GM06990 (cell line): ENCODE measurements around the gene FOXA2.
"Not testable (repeated sequence)": the region's sequence is repeated elsewhere in the genome, so short reads cannot be mapped to it uniquely, and the experiment has no call there.

Source experiments
- DNase-seq: peaks from one replicate; pipeline ENCODE4 v3.0.0-alpha.2; 2011; ENCODE audit not compliant: insufficient read length; ENCODE audit errors: extremely low read depth
- H3K27me3 ChIP-seq: replicated peaks from 2 replicates; pipeline ENCODE4 v1.6.0; 2011; ENCODE audit warnings: low read length; ENCODE audit not compliant: control insufficient read depth, insufficient read depth
- H3K36me3 ChIP-seq: 2 replicates; pipeline ENCODE4 v1.5.1; 2011; ENCODE audit warnings: low read length; ENCODE audit not compliant: control insufficient read depth, insufficient read depth
- H3K4me3 ChIP-seq: replicated peaks from 2 replicates; pipeline ENCODE4 v1.5.1; 2011; ENCODE audit warnings: low read depth, mild to moderate bottlenecking, control low read depth, low read length
- TF ChIP-seq, protein P1 (sequence below): IDR thresholded peaks from 2 replicates; pipeline ENCODE4 v1.5.1; 2011; ENCODE audit warnings: low read length, control low read depth, mild to moderate bottlenecking, inconsistent platforms; ENCODE audit not compliant: insufficient read depth, poor library complexity, severe bottlenecking

The FOXA2 gene

DNA sequence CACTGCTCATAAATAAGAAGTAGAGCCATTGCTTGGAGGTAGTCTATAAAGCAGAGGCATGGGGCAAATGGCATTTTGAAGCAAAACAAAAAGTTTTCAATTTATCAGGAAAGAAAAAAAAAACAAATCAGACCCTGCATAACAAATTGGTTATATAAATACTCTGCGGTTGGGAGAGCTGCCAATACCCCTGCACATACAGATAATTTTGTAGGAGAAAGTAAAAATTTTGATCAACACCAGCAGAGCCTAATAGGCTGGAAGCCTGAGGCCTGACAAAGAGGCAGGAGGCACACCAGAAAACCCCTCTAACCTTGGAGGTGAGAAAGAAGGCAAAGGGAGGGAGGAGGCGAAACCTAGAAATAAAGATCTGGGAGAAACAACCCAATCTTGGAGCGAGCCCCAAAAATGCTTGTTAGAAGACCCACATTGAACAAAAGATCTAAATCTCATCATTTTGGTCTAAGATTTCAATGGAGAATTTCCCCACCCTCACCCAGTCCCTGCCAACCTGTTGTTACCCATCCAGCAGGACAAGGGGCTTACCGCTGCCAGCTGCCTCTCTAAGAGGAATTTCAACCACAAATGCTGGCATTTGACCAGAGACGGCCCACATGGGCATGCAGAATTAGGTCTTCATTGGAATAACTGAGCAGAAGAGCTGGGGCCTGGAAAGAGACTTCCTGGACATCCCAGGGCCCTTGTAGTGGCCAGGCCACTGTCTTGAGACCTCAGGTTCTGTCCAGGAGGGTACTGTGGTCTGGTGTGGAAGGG, 28.4 kb downstream of the FOXA2 start:
- Histone ChIP-seq H3K27me3 (no peaks in the 10 kb centered on the region; the same call in none of the 2 replicates), H3K36me3 (no peaks in the 10 kb centered on the region), H3K4me3 (no peak overlapping the region)
- TF ChIP-seq, protein P1, sequence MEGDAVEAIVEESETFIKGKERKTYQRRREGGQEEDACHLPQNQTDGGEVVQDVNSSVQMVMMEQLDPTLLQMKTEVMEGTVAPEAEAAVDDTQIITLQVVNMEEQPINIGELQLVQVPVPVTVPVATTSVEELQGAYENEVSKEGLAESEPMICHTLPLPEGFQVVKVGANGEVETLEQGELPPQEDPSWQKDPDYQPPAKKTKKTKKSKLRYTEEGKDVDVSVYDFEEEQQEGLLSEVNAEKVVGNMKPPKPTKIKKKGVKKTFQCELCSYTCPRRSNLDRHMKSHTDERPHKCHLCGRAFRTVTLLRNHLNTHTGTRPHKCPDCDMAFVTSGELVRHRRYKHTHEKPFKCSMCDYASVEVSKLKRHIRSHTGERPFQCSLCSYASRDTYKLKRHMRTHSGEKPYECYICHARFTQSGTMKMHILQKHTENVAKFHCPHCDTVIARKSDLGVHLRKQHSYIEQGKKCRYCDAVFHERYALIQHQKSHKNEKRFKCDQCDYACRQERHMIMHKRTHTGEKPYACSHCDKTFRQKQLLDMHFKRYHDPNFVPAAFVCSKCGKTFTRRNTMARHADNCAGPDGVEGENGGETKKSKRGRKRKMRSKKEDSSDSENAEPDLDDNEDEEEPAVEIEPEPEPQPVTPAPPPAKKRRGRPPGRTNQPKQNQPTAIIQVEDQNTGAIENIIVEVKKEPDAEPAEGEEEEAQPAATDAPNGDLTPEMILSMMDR = no peak
- no peak for DNase-seq

DNA sequence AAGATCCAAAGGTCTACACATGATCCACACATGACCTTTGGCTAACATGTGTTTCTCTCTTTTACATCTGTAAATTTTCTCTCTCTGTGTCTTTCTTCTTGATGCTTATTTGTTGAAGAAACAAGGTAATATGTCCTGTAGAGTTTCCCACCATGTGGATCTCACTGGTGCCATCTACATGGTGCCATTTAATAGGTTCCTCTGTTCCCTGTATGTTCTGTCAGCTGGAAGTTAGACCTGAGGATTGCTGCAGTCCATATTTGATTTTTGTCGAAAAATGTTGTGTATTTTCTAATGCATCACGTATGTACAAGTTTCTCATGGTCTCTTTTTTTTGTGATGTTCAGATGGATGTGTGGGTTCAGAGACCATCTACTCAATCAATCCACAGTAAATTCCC, 30.0 kb downstream of the FOXA2 start:
- no peak for DNase-seq
- Histone ChIP-seq H3K27me3 (no peaks in the 10 kb centered on the region; the same call in 1 of the 2 replicates), H3K36me3 (no peaks in the 10 kb centered on the region), H3K4me3 (no peak overlapping the region)
- TF ChIP-seq, protein P1 = no peak

DNA sequence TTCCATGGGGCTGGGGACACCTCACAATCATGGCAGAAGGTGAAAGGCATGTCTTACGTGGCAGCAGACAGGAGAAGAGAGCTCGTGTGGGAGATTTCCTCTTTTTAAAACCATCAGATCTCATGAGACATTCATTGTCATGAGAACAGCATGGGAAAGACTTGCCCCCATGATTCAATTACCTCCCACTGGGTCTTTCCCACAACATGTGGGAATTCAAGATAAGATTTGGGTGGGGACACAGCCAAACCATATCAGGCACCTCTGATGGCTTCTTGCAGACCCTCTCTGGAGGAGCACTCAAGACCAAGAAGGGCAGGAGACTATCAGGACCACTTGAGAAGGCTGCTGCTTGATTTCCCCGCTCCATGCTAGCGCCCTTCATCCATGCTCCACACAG, 33.9 kb downstream of the FOXA2 start:
- not testable (repeated sequence) for H3K4me3 ChIP-seq, DNase-seq, H3K27me3 ChIP-seq, H3K36me3 ChIP-seq

DNA sequence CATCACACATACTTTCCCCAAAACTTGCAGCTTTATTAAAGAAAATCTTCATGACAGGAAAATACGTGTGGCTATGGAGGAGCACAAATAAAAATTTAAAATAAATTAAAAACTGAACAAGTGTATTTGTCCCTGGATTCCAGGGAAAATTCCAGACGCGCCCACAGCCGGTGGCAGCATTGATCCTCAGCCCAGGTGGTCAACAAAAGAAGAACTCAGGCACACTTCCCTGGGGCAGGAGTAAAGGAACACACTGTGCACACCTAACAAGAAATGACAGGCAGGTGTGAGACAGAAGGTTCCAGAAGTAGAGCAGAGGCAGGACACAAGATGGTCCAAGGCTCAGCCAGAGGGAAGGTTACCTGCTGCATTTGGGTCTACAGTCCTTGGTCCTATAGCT, 36.3 kb downstream of the FOXA2 start:
- no peak overlapping the region for H3K4me3 ChIP-seq
- TF ChIP-seq, protein P1 = no peak
- no peaks in the 10 kb centered on the region for H3K27me3 ChIP-seq
- H3K36me3 ChIP-seq = no peaks in the 10 kb centered on the region
- DNase-seq = no peak

DNA sequence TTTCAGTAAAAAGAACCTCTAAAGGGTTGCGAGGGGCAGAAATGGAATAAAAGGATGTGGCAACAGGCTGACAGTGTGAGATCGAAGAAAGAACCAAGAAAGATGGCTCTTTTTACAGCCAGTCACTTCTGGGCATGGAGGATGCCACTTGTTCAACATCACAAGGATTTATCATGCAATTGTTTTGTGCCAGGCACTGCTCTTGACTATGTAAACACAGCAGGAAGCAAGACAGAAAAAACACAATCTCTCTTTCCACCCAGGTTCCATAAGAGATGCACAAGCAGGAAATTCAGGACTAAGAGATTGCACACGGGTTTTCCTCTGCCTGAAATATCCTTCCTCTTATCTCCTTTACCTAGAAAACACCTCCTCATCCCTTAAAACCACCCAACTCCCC, 38.0 kb downstream of the FOXA2 start:
- no peaks in the 10 kb centered on the region for H3K36me3 ChIP-seq
- TF ChIP-seq, protein P1 = no peak
- H3K4me3 ChIP-seq = no peak overlapping the region
- DNase-seq = no peak
- H3K27me3 ChIP-seq = no peaks in the 10 kb centered on the region

DNA sequence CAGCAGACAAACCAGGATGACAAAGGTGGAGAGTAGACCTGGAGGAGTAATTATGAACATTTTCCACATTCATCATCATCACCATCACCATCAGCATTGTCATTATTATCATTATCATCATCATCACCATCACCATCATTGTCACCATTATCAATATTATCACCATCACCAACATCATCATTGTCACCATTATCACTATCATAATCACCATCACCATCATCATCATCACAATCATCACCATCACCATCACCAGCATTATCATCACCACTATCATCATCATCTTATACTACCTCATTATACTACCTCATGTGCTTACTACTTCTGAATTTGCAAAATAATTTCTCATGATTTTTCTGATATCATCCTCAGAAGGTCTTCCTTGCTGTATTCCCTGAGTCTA, 39.3 kb downstream of the FOXA2 start:
- DNase-seq = no peak
- Histone ChIP-seq H3K27me3 (no peaks in the 10 kb centered on the region), H3K4me3 (no peak overlapping the region), H3K36me3 (no peaks in the 10 kb centered on the region)
- TF ChIP-seq, protein P1 = no peak
